Measurements from ENCODE around the gene ANO2. TPM values are rescaled to one million over a fixed set of nuclear protein-coding genes. Genes with fewer than 3 reads are reported as not detected.

Gene ANO2
- total RNA-seq, 1 donor from 2014 or later: not detected

- Histone ChIP-seq H3K4me3 (ENCODE audit: low read depth, low read length) (no peak overlapping the region), H3K36me3 (ENCODE audit: control insufficient read depth, insufficient read depth, low read length) (no peaks in the 10 kb centered on the region), H3K27me3 (ENCODE audit: control insufficient read depth, insufficient read depth, low read length) (no peaks in the 10 kb centered on the region)
- no peak for DNase-seq (ENCODE audit: low read depth)
- no peak for TF ChIP-seq CTCF (IDR thresholded peaks at IDR 0.05; ENCODE audit: insufficient read depth, low read length, severe bottlenecking)
- no peak for FAIRE-seq
Observed at GRCh38 chr12:5636907-5637306, 308.2 kb downstream of the ANO2 start.

DNA sequence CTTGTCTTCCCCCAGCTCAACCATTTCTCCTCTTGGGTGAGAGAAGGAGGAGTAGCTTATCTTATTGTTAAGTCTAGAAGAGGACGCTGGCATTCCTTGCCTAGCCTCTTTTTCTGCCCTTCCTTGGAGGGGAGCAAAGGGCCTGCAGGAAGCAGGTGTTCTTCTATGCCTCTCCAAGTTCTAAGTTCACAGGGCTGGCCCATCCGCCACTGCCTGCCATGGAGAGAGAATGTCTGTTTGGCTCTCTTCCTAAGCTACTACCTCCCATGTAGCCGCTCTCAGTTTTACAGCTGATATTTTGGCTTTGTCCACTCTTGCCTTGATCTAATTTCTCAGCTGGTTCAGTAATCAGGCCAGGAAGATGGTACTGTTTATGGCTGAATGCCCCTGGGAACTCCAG, 312.0 kb downstream of the ANO2 start:
- Histone ChIP-seq H3K4me3 (ENCODE audit: low read depth, low read length) (no peak overlapping the region), H3K27me3 (ENCODE audit: control insufficient read depth, insufficient read depth, low read length) (no peaks in the 10 kb centered on the region), H3K36me3 (ENCODE audit: control insufficient read depth, insufficient read depth, low read length) (no peaks in the 10 kb centered on the region)
- no peak for TF ChIP-seq CTCF (IDR thresholded peaks at IDR 0.05; ENCODE audit: insufficient read depth, low read length, severe bottlenecking)
- DNase-seq (ENCODE audit: low read depth): no peak
- FAIRE-seq: no peak

- Histone ChIP-seq H3K36me3 (ENCODE audit: control insufficient read depth, insufficient read depth, low read length) (no peaks in the 10 kb centered on the region), H3K4me3 (ENCODE audit: low read depth, low read length) (no peak overlapping the region), H3K27me3 (ENCODE audit: control insufficient read depth, insufficient read depth, low read length) (no peaks in the 10 kb centered on the region)
- TF ChIP-seq CTCF (IDR thresholded peaks at IDR 0.05; ENCODE audit: insufficient read depth, low read length, severe bottlenecking): no peak
- FAIRE-seq (no peak), DNase-seq (ENCODE audit: low read depth) (no peak)
Observed at GRCh38 chr12:5632453-5632852, 312.6 kb downstream of the ANO2 start.

GRCh38 chr12:5631497-5631896, 313.6 kb downstream of the ANO2 start:
- no peaks in the 10 kb centered on the region for H3K27me3 ChIP-seq (ENCODE audit: control insufficient read depth, insufficient read depth, low read length)
- no peaks in the 10 kb centered on the region for H3K36me3 ChIP-seq (ENCODE audit: control insufficient read depth, insufficient read depth, low read length)
- FAIRE-seq (no peak), DNase-seq (ENCODE audit: low read depth) (no peak)
- TF ChIP-seq CTCF (IDR thresholded peaks at IDR 0.05; ENCODE audit: insufficient read depth, low read length, severe bottlenecking): no peak
- H3K4me3 ChIP-seq (ENCODE audit: low read depth, low read length): no peak overlapping the region

- Histone ChIP-seq H3K4me3 (ENCODE audit: low read depth, low read length) (no peak overlapping the region), H3K27me3 (ENCODE audit: control insufficient read depth, insufficient read depth, low read length) (no peaks in the 10 kb centered on the region), H3K36me3 (ENCODE audit: control insufficient read depth, insufficient read depth, low read length) (no peaks in the 10 kb centered on the region)
- FAIRE-seq: no peak
- TF ChIP-seq CTCF (IDR thresholded peaks at IDR 0.05; ENCODE audit: insufficient read depth, low read length, severe bottlenecking): no peak
- DNase-seq (ENCODE audit: low read depth): no peak
Observed at GRCh38 chr12:5630726-5631125, 314.3 kb downstream of the ANO2 start.

DNA sequence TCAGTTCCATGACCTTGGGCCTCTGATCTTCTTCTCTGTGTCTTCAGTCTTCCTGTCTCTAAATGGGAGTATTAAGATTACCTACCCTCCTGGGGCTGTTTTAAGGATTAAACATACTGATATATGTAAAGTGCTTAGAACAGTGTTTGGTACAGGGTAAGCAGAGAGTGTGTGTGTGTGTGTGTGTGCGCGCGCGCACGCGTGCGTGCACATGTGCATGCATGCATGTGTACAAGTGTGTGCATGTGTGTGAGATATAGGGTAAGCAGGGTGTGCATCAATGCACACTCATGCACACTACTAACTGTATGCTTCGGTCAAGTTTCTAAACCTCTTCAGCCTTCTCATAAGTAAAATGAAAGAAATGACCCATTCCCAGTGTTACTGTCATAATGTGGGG, 316.6 kb downstream of the ANO2 start:
- DNase-seq (ENCODE audit: low read depth) (no peak), FAIRE-seq (no peak)
- no peak for TF ChIP-seq CTCF (IDR thresholded peaks at IDR 0.05; ENCODE audit: insufficient read depth, low read length, severe bottlenecking)
- Histone ChIP-seq H3K4me3 (ENCODE audit: low read depth, low read length) (no peak overlapping the region), H3K36me3 (ENCODE audit: control insufficient read depth, insufficient read depth, low read length) (no peaks in the 10 kb centered on the region), H3K27me3 (ENCODE audit: control insufficient read depth, insufficient read depth, low read length) (no peaks in the 10 kb centered on the region)

Measured in bronchial epithelial cell (primary cell).